Activated CD4-positive, alpha-beta T cell treated with anti-CD3 and anti-CD28 coated beads, Interleukin-2, amount 10 ng/mL, durations not matched to agents 24 days and 14 days (primary cell): ENCODE results near the gene BMPR1B. TPM values are rescaled to one million over a fixed set of nuclear protein-coding genes. Genes with fewer than 3 reads are reported as not detected.

Source experiments
- DNase-seq: peaks from one replicate; pipeline ENCODE4 v3.0.0; 2022
- H3K27ac Mint-ChIP-seq: one replicate; pipeline ENCODE4 v1.8.0; 2022; ENCODE audit warnings: mild to moderate bottlenecking, mixed read lengths
- H3K27me3 Mint-ChIP-seq: one replicate; pipeline ENCODE4 v1.8.0; 2022; ENCODE audit warnings: mixed read lengths
- H3K36me3 Mint-ChIP-seq: one replicate; pipeline ENCODE4 v1.8.0; 2022; ENCODE audit warnings: low read depth, mild to moderate bottlenecking, mixed read lengths
- H3K4me1 Mint-ChIP-seq: one replicate; pipeline ENCODE4 v1.8.0; 2021; ENCODE audit warnings: mixed read lengths
- H3K4me3 Mint-ChIP-seq: one replicate; pipeline ENCODE4 v1.8.0; 2022; ENCODE audit warnings: mild to moderate bottlenecking, moderate library complexity, mixed read lengths
- H3K9me3 Mint-ChIP-seq: one replicate; pipeline ENCODE4 v1.8.0; 2021; ENCODE audit warnings: mixed read lengths
- intact Hi-C: fragments of 100-400 bp; cut with micrococcal nuclease; formaldehyde crosslinking; loops from one replicate; pipeline ENCODE4 v1.15.1; 2023
- total RNA-seq: library from RNA; stranded (reverse); gene quantifications from 2 replicates; pipeline ENCODE4 v1.2.3, GENCODE V29; 2022

Gene BMPR1B
- total RNA-seq, 1 donor from 2014 or later = not detected

- no peak for DNase-seq
- H3K9me3 Mint-ChIP-seq = no peaks in the 10 kb centered on the region
- no peak overlapping the region for H3K27ac Mint-ChIP-seq
- H3K4me3 Mint-ChIP-seq = no peak overlapping the region
- H3K36me3 Mint-ChIP-seq = no peaks in the 10 kb centered on the region
- H3K4me1 Mint-ChIP-seq = peaks cover 5% of the 10 kb centered on the region
- H3K27me3 Mint-ChIP-seq = no peaks in the 10 kb centered on the region
- intact Hi-C loops = no loop called here
These were observed 439.6 kb downstream of the BMPR1B start for GRCh38 chr4:95197353-95197752.

GRCh38 chr4:95198961-95199360 lies 441.2 kb downstream of the BMPR1B start:
- H3K4me3 Mint-ChIP-seq = no peak overlapping the region
- no peaks in the 10 kb centered on the region for H3K36me3 Mint-ChIP-seq
- H3K27ac Mint-ChIP-seq = no peak overlapping the region
- DNase-seq = no peak
- no peaks in the 10 kb centered on the region for H3K27me3 Mint-ChIP-seq
- no peaks in the 10 kb centered on the region for H3K9me3 Mint-ChIP-seq
- H3K4me1 Mint-ChIP-seq = peaks cover 2% of the 10 kb centered on the region
- intact Hi-C loops = no loop called here

- Mint-ChIP-seq H3K27ac (no peak overlapping the region), H3K27me3 (peaks cover 3% of the 10 kb centered on the region), H3K36me3 (no peaks in the 10 kb centered on the region), H3K4me1 (no peaks in the 10 kb centered on the region), H3K9me3 (no peaks in the 10 kb centered on the region), H3K4me3 (no peak overlapping the region)
- DNase-seq = no peak
- intact Hi-C loops = no loop called here
These were observed 446.6 kb downstream of the BMPR1B start for GRCh38 chr4:95204267-95204844.

- DNase-seq = no peak
- H3K9me3 Mint-ChIP-seq = no peaks in the 10 kb centered on the region
- intact Hi-C loops = no loop called here
- no peak overlapping the region for H3K27ac Mint-ChIP-seq
- no peak overlapping the region for H3K4me3 Mint-ChIP-seq
- no peaks in the 10 kb centered on the region for H3K36me3 Mint-ChIP-seq
- H3K4me1 Mint-ChIP-seq = no peaks in the 10 kb centered on the region
- H3K27me3 Mint-ChIP-seq = peaks cover 4% of the 10 kb centered on the region
These were observed 447.1 kb downstream of the BMPR1B start for GRCh38 chr4:95204873-95205272.
